Measurements from ENCODE around the gene ZNF432. TPM values are rescaled to one million over a fixed set of nuclear protein-coding genes. Genes with fewer than 3 reads are reported as not detected.

Gene ZNF432
- total and polyA plus RNA-seq, 2 of the 13 experiments (the other 11 are each of a cell fraction or from before 2014, with no cell fraction given): 4.1 to 8.7 TPM

DNA sequence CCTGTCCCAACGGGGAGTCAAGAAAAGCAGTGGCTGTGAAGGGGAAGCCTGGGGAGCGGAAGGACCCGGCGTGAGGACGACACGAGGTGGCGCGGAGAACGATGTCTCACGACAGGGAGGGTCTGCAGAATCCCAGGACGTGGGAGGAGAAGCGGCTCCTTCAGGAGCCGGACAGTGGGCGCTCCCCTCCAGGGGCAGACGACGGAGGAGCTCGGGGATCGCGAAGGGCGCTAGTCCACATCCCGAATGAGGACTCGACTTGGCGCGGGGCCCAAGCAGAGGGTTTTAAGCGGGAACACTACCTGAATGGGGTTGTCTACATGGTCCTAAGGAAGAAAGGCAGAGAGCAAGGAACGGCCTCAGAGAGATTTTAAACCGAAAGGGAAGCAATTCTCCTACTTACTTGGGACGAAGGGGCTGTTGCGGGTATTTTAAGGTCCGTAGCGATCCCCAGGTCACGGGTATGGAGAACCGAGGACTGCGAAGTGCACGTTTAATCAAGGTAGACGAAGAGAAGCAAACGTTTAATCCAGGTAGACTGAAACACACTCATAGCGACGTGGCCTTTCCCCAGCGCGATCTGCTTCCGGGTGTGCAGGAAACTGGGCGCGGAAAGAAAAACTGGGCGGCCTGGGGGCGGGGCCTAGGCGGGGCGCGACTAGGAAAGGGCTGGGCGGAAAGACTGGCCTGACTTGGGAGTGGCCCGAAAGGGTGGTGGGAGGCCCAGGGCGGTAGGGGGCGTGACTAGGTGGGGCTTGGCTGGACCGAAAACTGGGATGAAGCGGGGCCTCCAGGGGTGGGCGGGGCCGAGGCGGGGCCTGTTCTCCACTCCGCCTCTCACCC is 46.8 kb upstream of the ZNF432 start, which contains the start of gene ZNF841 (continued):
- TF ChIP-seq, protein P1, sequence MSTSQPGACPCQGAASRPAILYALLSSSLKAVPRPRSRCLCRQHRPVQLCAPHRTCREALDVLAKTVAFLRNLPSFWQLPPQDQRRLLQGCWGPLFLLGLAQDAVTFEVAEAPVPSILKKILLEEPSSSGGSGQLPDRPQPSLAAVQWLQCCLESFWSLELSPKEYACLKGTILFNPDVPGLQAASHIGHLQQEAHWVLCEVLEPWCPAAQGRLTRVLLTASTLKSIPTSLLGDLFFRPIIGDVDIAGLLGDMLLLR (CRISPR knock-in tag; IDR thresholded peaks at IDR 0.05): no peak
- TF ChIP-seq ISX (CRISPR knock-in tag; conservative IDR thresholded peaks at IDR 0.05): no peak
- TF ChIP-seq ZNF552 (CRISPR knock-in tag; IDR thresholded peaks at IDR 0.05; ENCODE audit: borderline replicate concordance): no peak
- TF ChIP-seq, protein P2, sequence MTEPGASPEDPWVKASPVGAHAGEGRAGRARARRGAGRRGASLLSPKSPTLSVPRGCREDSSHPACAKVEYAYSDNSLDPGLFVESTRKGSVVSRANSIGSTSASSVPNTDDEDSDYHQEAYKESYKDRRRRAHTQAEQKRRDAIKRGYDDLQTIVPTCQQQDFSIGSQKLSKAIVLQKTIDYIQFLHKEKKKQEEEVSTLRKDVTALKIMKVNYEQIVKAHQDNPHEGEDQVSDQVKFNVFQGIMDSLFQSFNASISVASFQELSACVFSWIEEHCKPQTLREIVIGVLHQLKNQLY (CRISPR knock-in tag; IDR thresholded peaks at IDR 0.05): no peak
- TF ChIP-seq GTF3A (CRISPR knock-in tag; conservative IDR thresholded peaks at IDR 0.05): no peak
- TF ChIP-seq ELF3 (CRISPR knock-in tag; IDR thresholded peaks at IDR 0.05): peak; percentile 67; the same call in 1 of the 2 replicates
- no peak for TF ChIP-seq BCLAF1 (IDR thresholded peaks at IDR 0.05)
- TF ChIP-seq JUN (CRISPR knock-in tag; IDR thresholded peaks at IDR 0.05): no peak
- no peak for TF ChIP-seq ZNF703 (CRISPR knock-in tag; IDR thresholded peaks at IDR 0.05; ENCODE audit: borderline replicate concordance)
- no peak for TF ChIP-seq MXD1 (CRISPR knock-in tag; IDR thresholded peaks at IDR 0.05)
- TF ChIP-seq, protein P3, sequence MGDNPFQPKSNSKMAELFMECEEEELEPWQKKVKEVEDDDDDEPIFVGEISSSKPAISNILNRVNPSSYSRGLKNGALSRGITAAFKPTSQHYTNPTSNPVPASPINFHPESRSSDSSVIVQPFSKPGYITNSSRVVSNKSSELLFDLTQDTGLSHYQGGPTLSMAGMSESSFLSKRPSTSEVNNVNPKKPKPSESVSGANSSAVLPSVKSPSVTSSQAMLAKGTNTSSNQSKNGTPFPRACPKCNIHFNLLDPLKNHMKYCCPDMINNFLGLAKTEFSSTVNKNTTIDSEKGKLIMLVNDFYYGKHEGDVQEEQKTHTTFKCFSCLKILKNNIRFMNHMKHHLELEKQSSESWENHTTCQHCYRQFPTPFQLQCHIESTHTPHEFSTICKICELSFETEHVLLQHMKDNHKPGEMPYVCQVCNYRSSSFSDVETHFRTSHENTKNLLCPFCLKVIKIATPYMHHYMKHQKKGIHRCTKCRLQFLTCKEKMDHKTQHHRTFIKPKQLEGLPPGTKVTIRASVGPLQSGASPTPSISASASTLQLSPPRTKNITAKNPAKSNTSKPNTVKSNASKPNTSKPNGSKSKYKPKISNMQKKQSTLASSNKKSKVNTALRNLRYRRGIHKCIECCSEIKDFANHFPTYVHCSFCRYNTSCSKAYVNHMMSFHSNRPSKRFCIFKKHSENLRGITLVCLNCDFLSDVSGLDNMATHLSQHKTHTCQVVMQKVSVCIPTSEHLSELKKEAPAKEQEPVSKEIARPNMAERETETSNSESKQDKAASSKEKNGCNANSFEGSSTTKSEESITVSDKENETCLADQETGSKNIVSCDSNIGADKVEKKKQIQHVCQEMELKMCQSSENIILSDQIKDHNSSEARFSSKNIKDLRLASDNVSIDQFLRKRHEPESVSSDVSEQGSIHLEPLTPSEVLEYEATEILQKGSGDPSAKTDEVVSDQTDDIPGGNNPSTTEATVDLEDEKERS (CRISPR knock-in tag; IDR thresholded peaks at IDR 0.05): no peak
- no peak for TF ChIP-seq FOXK1 (CRISPR knock-in tag; IDR thresholded peaks at IDR 0.05; ENCODE audit: borderline replicate concordance, low read depth)
- no peak for TF ChIP-seq MIER2 (CRISPR knock-in tag; IDR thresholded peaks at IDR 0.05)
- TF ChIP-seq HNRNPH1 (optimal IDR thresholded peaks at IDR 0.05; ENCODE audit: low read depth, low read length): no peak
- no peak for TF ChIP-seq NBN (conservative IDR thresholded peaks at IDR 0.05)
- TF ChIP-seq GPN1 (CRISPR knock-in tag; IDR thresholded peaks at IDR 0.05; ENCODE audit: borderline replicate concordance): no peak
- peak; percentile 37 for TF ChIP-seq SALL1 (CRISPR knock-in tag; IDR thresholded peaks at IDR 0.05)
- no peak for TF ChIP-seq MYNN (CRISPR knock-in tag; IDR thresholded peaks at IDR 0.05; ENCODE audit: low read depth)
- TF ChIP-seq ETV6 (CRISPR knock-in tag; conservative IDR thresholded peaks at IDR 0.05): no peak
- TF ChIP-seq ZNF569 (CRISPR knock-in tag; IDR thresholded peaks at IDR 0.05; ENCODE audit: borderline replicate concordance): no peak
- TF ChIP-seq TCF7 (IDR thresholded peaks at IDR 0.05; ENCODE audit: low read depth): no peak
- TF ChIP-seq ZNF839 (CRISPR knock-in tag; IDR thresholded peaks at IDR 0.05; ENCODE audit: borderline replicate concordance): 0 out of 2 replicates have a peak, but pooled peaks have one; percentile 7
- TF ChIP-seq ZNF367 (CRISPR knock-in tag; IDR thresholded peaks at IDR 0.05; ENCODE audit: borderline replicate concordance): no peak
